Central memory CD8-positive, alpha-beta T cell (primary cell): ENCODE measurements around the gene ENSA.
A peak's percentile ranks its signal among the peaks of the same experiment; 100 is the strongest.
"Not testable (repeated sequence)": the region's sequence is repeated elsewhere in the genome, so short reads cannot be mapped to it uniquely, and the experiment has no call there.

Experiments used
- ATAC-seq: fragments of 150-1000 bp; cut with Tn5 transposase; replicated peaks from 2 replicates; pipeline ENCODE4 v1.10.0; 2022; ENCODE audit warnings: mild to moderate bottlenecking, moderate FRiP score, moderate number of reproducible peaks; ENCODE audit not compliant: poor library complexity, severe bottlenecking; ENCODE audit errors: extremely low read depth
- DNase-seq, 2 donors: peaks; one replicate each; pipeline ENCODE4 v3.0.0; 2021; ENCODE audit warnings: low spot score in 2 of 2
- H3K27ac Mint-ChIP-seq: one replicate; pipeline ENCODE4 v1.8.0; 2022; ENCODE audit warnings: low read depth, mild to moderate bottlenecking, moderate library complexity, mixed read lengths
- H3K27me3 Mint-ChIP-seq: one replicate; pipeline ENCODE4 v1.8.0; 2022; ENCODE audit warnings: mixed read lengths
- H3K36me3 Mint-ChIP-seq: one replicate; pipeline ENCODE4 v1.8.0; 2022; ENCODE audit warnings: mild to moderate bottlenecking, moderate library complexity, mixed read lengths; ENCODE audit not compliant: insufficient read depth
- H3K4me1 Mint-ChIP-seq: one replicate; pipeline ENCODE4 v1.8.0; 2022; ENCODE audit warnings: mixed read lengths
- H3K4me3 Mint-ChIP-seq: one replicate; pipeline ENCODE4 v1.8.0; 2022; ENCODE audit warnings: mild to moderate bottlenecking, moderate library complexity, mixed read lengths
- H3K9me3 Mint-ChIP-seq: one replicate; pipeline ENCODE4 v1.8.0; 2022; ENCODE audit warnings: mixed read lengths

ENSA gene

GRCh38 chr1:150619576-150620509 lies 9.6 kb downstream of the ENSA start:
- Mint-ChIP-seq H3K4me1 (peaks cover 48% of the 10 kb centered on the region), H3K27me3 (no peaks in the 10 kb centered on the region), H3K9me3 (no peaks in the 10 kb centered on the region), H3K4me3 (no peak overlapping the region), H3K36me3 (peaks cover 58% of the 10 kb centered on the region), H3K27ac (peak overlapping the region; percentile 89)
- ATAC-seq = no peak
- no peak for DNase-seq

DNA sequence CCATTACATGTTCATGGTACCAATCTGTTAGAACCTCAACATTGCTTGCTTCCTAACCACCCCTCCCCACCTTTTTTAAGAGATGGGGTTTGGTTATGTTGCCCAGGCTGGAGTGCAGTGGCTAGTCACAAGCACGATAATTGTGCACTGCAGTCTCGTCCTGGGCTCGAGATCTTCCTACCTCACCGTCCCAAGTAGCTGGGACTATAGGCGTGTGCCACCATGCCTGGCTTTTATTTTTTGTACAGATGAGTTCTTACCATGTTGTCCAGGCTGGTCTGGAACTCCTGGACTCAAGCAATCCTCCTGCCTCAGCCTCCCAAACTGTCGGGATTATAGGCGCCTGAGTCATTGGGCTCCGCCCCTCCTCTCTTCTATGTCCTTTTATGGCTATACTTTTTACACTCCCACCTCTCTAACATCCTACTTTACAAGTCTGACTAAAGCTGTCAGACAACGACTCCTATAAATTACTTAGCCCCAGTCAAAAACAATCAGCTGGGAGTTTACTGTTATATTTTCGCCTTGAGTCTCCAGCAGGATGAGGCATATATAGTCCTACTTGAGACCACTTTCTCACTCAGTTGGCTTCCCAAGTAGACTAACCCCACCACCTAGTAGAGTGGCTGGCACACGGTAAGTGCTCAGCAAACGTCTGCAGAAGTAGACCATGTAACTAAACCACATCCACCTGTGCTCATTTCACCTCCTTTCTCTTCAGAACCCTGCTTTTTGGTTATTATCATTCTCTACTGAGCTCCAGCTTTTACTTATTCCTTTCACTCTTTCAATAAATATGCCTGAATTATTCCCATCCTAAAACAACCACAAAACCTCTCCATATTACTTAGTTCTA lies 13.8 kb downstream of the ENSA start:
- DNase-seq (peak in 1 of 2 donors; percentile 35), ATAC-seq (peak; percentile 16)
- peak overlapping the region; percentile 90 for H3K27ac Mint-ChIP-seq
- H3K4me3 Mint-ChIP-seq = peak overlapping the region; percentile 60
- H3K36me3 Mint-ChIP-seq = peaks cover 47% of the 10 kb centered on the region
- peaks cover 66% of the 10 kb centered on the region for H3K4me1 Mint-ChIP-seq
- no peaks in the 10 kb centered on the region for H3K9me3 Mint-ChIP-seq
- H3K27me3 Mint-ChIP-seq = no peaks in the 10 kb centered on the region

DNA sequence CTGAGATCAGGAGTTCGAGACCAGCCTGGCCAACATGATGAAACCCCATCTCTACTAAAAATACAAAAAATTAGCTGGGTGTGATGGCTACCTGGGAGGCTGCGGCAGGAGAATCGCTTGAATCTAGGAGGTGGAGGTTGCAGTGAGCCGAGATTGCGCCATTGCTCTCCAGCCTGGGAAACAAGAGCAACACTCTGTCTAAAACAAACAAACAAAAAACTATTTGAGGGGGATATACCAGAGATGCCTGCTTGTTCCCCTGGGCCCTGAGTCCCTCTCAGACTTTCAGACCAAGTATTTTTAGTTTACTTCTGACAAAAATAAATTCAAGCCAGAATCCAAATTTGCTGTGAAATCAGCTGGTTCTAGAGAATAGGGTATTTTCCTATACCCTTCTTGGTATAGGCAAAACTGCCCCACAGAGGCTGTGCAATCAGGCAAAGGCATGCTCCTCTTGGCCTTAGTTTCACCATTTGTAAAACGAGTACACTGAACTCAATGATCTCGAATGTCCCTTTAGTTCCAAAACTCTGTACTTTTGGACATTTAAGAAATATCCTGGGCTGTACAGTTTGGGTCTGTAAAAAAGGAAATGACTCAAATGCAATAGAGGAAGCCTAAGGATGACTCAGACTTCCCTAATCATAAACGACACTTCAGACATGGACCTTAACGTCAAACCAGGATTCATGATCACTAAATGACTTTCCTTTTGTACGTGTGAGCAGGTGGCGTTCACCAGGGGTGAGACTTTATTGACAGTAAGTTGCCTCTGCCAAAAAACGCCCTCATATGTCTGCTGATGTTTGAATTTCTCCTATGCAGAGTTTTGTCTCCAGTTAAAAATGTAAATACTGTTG lies 16.1 kb downstream of the ENSA start:
- H3K4me1 Mint-ChIP-seq = peaks cover 54% of the 10 kb centered on the region

GRCh38 chr1:150612014-150612345 lies 17.4 kb downstream of the ENSA start:
- H3K27ac Mint-ChIP-seq = peak overlapping the region; percentile 90
- DNase-seq (no peak), ATAC-seq (no peak)
- peak overlapping the region; percentile 6 for H3K4me3 Mint-ChIP-seq
- H3K36me3 Mint-ChIP-seq = peaks cover 28% of the 10 kb centered on the region
- peaks cover 51% of the 10 kb centered on the region for H3K4me1 Mint-ChIP-seq
- H3K27me3 Mint-ChIP-seq = no peaks in the 10 kb centered on the region
- H3K9me3 Mint-ChIP-seq = no peaks in the 10 kb centered on the region

More for the DNA sequence above, 16.1 kb downstream of the ENSA start:
- Mint-ChIP-seq H3K4me3 (peak overlapping the region; percentile 56), H3K36me3 (peaks cover 34% of the 10 kb centered on the region), H3K9me3 (no peaks in the 10 kb centered on the region), H3K27ac (peak overlapping the region; percentile 90), H3K27me3 (no peaks in the 10 kb centered on the region)
- DNase-seq = peak in 1 of 2 donors; percentile 41
- peak; percentile 25 for ATAC-seq

- H3K36me3 Mint-ChIP-seq = peaks cover 18% of the 10 kb centered on the region
- no peaks in the 10 kb centered on the region for H3K27me3 Mint-ChIP-seq
- H3K27ac Mint-ChIP-seq = peak overlapping the region; percentile 90
Measured at GRCh38 chr1:150610576-150610975, 18.8 kb downstream of the ENSA start.

GRCh38 chr1:150609732-150610131 lies 19.7 kb downstream of the ENSA start:
- DNase-seq (no peak), ATAC-seq (no peak)
- H3K36me3 Mint-ChIP-seq = peaks cover 14% of the 10 kb centered on the region
- H3K4me3 Mint-ChIP-seq = no peak overlapping the region
- peaks cover 30% of the 10 kb centered on the region for H3K4me1 Mint-ChIP-seq
- peak overlapping the region; percentile 90 for H3K27ac Mint-ChIP-seq
- no peaks in the 10 kb centered on the region for H3K27me3 Mint-ChIP-seq
- H3K9me3 Mint-ChIP-seq = no peaks in the 10 kb centered on the region

More at GRCh38 chr1:150610576-150610975, 18.8 kb downstream of the ENSA start:
- ATAC-seq (no peak), DNase-seq (no peak)
- peaks cover 37% of the 10 kb centered on the region for H3K4me1 Mint-ChIP-seq
- no peak overlapping the region for H3K4me3 Mint-ChIP-seq
- no peaks in the 10 kb centered on the region for H3K9me3 Mint-ChIP-seq

- Mint-ChIP-seq H3K4me3 (no peak overlapping the region), H3K4me1 (peaks cover 6% of the 10 kb centered on the region), H3K27ac (peak overlapping the region; percentile 26), H3K27me3 (no peaks in the 10 kb centered on the region), H3K36me3 (peaks cover 6% of the 10 kb centered on the region), H3K9me3 (no peaks in the 10 kb centered on the region)
- DNase-seq (no peak), ATAC-seq (no peak)
Measured at GRCh38 chr1:150606463-150607142, 22.8 kb downstream of the ENSA start.

GRCh38 chr1:150605451-150605731 lies 24.0 kb downstream of the ENSA start:
- ATAC-seq, H3K27me3 Mint-ChIP-seq, H3K4me1 Mint-ChIP-seq, DNase-seq, H3K36me3 Mint-ChIP-seq, H3K27ac Mint-ChIP-seq, H3K4me3 Mint-ChIP-seq, H3K9me3 Mint-ChIP-seq: not testable (repeated sequence)

GRCh38 chr1:150604226-150604588 lies 25.2 kb downstream of the ENSA start:
- no peaks in the 10 kb centered on the region for H3K9me3 Mint-ChIP-seq
- no peak for DNase-seq
- no peaks in the 10 kb centered on the region for H3K4me1 Mint-ChIP-seq
- no peak overlapping the region for H3K27ac Mint-ChIP-seq
- H3K4me3 Mint-ChIP-seq = no peak overlapping the region
- H3K27me3 Mint-ChIP-seq = no peaks in the 10 kb centered on the region
- peaks cover 10% of the 10 kb centered on the region for H3K36me3 Mint-ChIP-seq
- no peak for ATAC-seq

- DNase-seq = no peak
- no peak overlapping the region for H3K27ac Mint-ChIP-seq
- H3K4me1 Mint-ChIP-seq = no peaks in the 10 kb centered on the region
- no peak overlapping the region for H3K4me3 Mint-ChIP-seq
- H3K27me3 Mint-ChIP-seq = no peaks in the 10 kb centered on the region
- H3K9me3 Mint-ChIP-seq = no peaks in the 10 kb centered on the region
- no peak for ATAC-seq
- H3K36me3 Mint-ChIP-seq = peaks cover 8% of the 10 kb centered on the region
Measured at GRCh38 chr1:150603711-150604110, 25.7 kb downstream of the ENSA start.

DNA sequence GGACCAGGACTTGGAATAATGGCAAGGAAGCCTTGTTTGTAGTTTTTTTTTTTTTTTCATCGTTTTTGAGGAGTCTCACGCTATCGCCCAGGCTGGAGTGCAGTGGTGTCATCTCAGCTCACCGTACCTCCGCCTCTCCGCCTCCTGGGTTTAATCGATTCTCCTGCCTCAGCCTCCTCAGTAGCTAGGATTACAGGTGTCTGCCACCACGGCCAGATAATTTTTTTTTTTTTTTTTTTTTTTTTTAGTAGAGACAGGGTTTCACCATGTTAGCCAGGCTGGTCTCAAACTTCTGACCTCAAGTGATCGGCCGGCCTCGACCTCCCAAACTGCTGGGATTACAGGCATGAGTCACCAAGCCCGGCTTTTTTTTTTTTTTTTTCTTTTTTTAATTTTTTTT lies 27.0 kb downstream of the ENSA start:
- DNase-seq, H3K27me3 Mint-ChIP-seq, H3K4me3 Mint-ChIP-seq, ATAC-seq, H3K27ac Mint-ChIP-seq, H3K9me3 Mint-ChIP-seq, H3K4me1 Mint-ChIP-seq: not testable (repeated sequence)
- H3K36me3 Mint-ChIP-seq = peaks cover 11% of the 10 kb centered on the region

DNA sequence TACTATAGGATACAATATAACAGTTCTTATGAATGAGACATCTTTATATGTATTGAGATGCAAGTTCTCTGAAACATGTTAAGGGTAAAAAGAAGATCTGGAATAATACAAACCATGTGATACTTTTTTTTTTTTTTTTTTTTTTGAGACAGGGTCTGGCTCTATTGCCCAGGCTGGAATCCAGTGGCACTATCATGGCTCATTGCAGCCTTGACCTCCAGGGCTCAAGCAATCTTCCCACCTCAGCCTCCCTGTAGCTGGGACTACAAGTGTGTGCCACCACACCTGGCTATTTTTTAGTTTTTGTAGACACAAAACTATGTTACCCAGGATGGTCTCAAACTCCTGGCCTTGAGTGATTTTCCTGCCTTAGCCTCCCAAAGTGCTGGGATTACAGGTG lies 27.9 kb downstream of the ENSA start:
- no peaks in the 10 kb centered on the region for H3K9me3 Mint-ChIP-seq
- no peak overlapping the region for H3K4me3 Mint-ChIP-seq
- H3K36me3 Mint-ChIP-seq = peaks cover 11% of the 10 kb centered on the region
- no peaks in the 10 kb centered on the region for H3K27me3 Mint-ChIP-seq
- DNase-seq (no peak), ATAC-seq (no peak)
- H3K4me1 Mint-ChIP-seq = peaks cover under 1% of the 10 kb centered on the region
- no peak overlapping the region for H3K27ac Mint-ChIP-seq
